ENCODE data around the gene DNAJC18. TPM values are rescaled to one million over a fixed set of nuclear protein-coding genes. Genes with fewer than 3 reads are reported as not detected.

DNAJC18 gene
- total and polyA plus RNA-seq, 2 of the 8 experiments (the other 6 are each of a cell fraction or from before 2014, with no cell fraction given): 7.8 to 29.2 TPM

DNA sequence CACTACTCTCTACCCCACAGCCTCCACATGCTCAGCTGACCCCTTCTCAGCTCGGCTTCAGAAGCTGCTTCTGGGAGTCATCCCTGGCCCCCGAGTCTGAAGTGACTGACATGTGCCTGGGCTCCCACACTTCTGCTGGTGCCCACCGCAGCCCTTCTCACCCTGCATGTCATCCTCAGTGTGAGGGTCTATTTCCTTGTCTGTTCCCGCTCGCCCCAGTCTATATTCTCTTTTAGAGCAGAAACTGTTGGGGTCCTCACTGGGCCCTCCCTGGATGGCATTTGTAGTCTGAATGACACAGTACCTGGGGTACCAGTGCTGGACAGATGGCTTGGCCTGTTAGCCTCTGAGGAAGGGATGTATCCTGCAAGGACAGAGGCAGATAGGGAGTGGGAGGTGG is 17.9 kb upstream of the DNAJC18 start:
- Histone ChIP-seq H4K91ac (replicated peaks; ENCODE audit: insufficient read length, low read length) (no peak overlapping the region), H2BK120ac (replicated peaks; ENCODE audit: low read depth, low read length) (no peak overlapping the region), H2BK20ac (ENCODE audit: low read length) (no peak overlapping the region), H2BK15ac (ENCODE audit: low read length) (no peak overlapping the region), H3K4me2 (ENCODE audit: insufficient read depth in 1 of 2, low read depth in 2 of 2, low read length in 2 of 2) (no peak overlapping the region), H2AK5ac (ENCODE audit: low read depth, low read length) (no peak overlapping the region), H3K56ac (replicated peaks; ENCODE audit: insufficient read length, low read depth, low read length) (no peak overlapping the region), H3K9ac (replicated peaks in 1 of 4; ENCODE audit: extremely low read depth in 1 of 4, low read depth in 3 of 4, low read length in 3 of 4) (no peak overlapping the region), H4K5ac (ENCODE audit: insufficient read length, low read depth, low read length) (no peak overlapping the region), H3K9me3 (ENCODE audit: insufficient read depth in 2 of 2, low read depth in 1 of 2, low read length in 1 of 2) (no peaks in the 10 kb centered on the region), H3K79me1 (ENCODE audit: low read depth, low read length) (no peaks in the 10 kb centered on the region; the same call in none of the 2 replicates), H3K23ac (ENCODE audit: insufficient read length) (no peak overlapping the region), H3K4me1 (replicated peaks in 1 of 4; ENCODE audit: control insufficient read depth in 3 of 4, insufficient read depth in 4 of 4, low read length in 3 of 4) (peaks cover 5 to 8% (median 7%) of the 10 kb centered on the region in 4 experiments; a peak in 6 of 7 replicates), H2BK12ac (ENCODE audit: low read depth, low read length) (peak overlapping the region; percentile 62; the same call in 1 of the 2 replicates), H3K79me2 (ENCODE audit: control insufficient read depth in 1 of 2, insufficient read depth in 2 of 2, low read length in 2 of 2) (no peaks in the 10 kb centered on the region), H4K8ac (ENCODE audit: extremely low read depth, insufficient read depth, low read length) (0 out of 2 replicates have a peak overlapping the region, but pooled peaks have one; percentile 45), H2AFZ (ENCODE audit: low read length) (no peak overlapping the region), H3K36me3 (ENCODE audit: control insufficient read depth in 2 of 4, insufficient read depth in 4 of 4, low read length in 3 of 4) (no peaks in the 10 kb centered on the region), H2BK5ac (ENCODE audit: low read depth, low read length) (no peak overlapping the region), H3K4ac (replicated peaks; ENCODE audit: insufficient read length, low read depth, low read length) (no peak overlapping the region), H4K20me1 (replicated peaks in 1 of 2; ENCODE audit: control insufficient read depth in 1 of 2, insufficient read depth in 2 of 2, low read length in 2 of 2) (peaks cover 0 to 10% of the 10 kb centered on the region in 2 experiments), H3K14ac (ENCODE audit: insufficient read length) (no peak overlapping the region), H3K23me2 (ENCODE audit: low read depth, low read length) (peaks cover 12% of the 10 kb centered on the region; the same call in 1 of the 2 replicates), H3K27ac (ENCODE audit: low read depth, low read length) (no peak overlapping the region), H3K4me3 (ENCODE audit: extremely low read depth in 1 of 4, insufficient read depth in 2 of 4, low read depth in 3 of 4, low read length in 4 of 4) (no peak overlapping the region), H3K27me3 (replicated peaks in 1 of 4; ENCODE audit: control insufficient read depth in 3 of 4, extremely low read depth in 1 of 4, insufficient read depth in 3 of 4, low read length in 3 of 4) (no peaks in the 10 kb centered on the region), H3K18ac (ENCODE audit: extremely low read depth, low read length) (no peak overlapping the region)
- ChIA-PET POLR2A (ENCODE audit: partially characterized antibody) (interaction anchor here (1.1 to 1.3 kb wide), 3 partner anchors 9 to 16 kb away, joined by 3 to 4 read pairs (median 3); no protein-coding TSS in a partner anchor), CTCF (ENCODE audit: partially characterized antibody) (interaction anchor here (0.6 to 3.0 kb wide), 7 partner anchors 9 to 57 kb away, joined by 3 to 12 read pairs (median 4); no protein-coding TSS in a partner anchor)
- WGBS, 2 experiments (ENCODE audit: extremely low coverage in 1 of 2, insufficient coverage in 1 of 2, insufficient read length in 1 of 2, insufficient replicate concordance in 2 of 2, low coverage in 1 of 2, low lambda C conversion rate in 2 of 2, missing lambda C conversion rate in 1 of 2): 95% methylated on average over 5 of the region's 5 CpGs; no CpG with 5 or more reads in 1 of the 2 experiments
- DNase-seq (ENCODE audit: low read depth in 1 of 2, low spot score in 2 of 2): no peak
- TF ChIP-seq HDAC6 (IDR thresholded peaks at IDR 0.05; ENCODE audit: low read depth, low read length) (no peak), SIN3A (conservative IDR thresholded peaks at IDR 0.05 in 1 of 2, IDR thresholded peaks at IDR 0.05 in 1 of 2; ENCODE audit: low read depth in 1 of 2, low read length in 2 of 2) (no peak), GABPA (IDR thresholded peaks at IDR 0.05; ENCODE audit: borderline replicate concordance, insufficient read depth, low read length) (no peak), RBBP5 (IDR thresholded peaks at IDR 0.05; ENCODE audit: borderline replicate concordance, low read depth, low read length) (no peak), NRF1 (IDR thresholded peaks at IDR 0.05; ENCODE audit: low read depth, low read length) (no peak), SIRT6 (IDR thresholded peaks at IDR 0.05; ENCODE audit: low read length) (no peak), TEAD4 (IDR thresholded peaks at IDR 0.05; ENCODE audit: low read depth, low read length) (no peak)
- no peak for FAIRE-seq
